Inflammatory macrophage treated with lipopolysaccharide for 1 hour (primary cell): ENCODE data around the gene KLHL11.
"Not testable (repeated sequence)": the region's sequence is repeated elsewhere in the genome, so short reads cannot be mapped to it uniquely, and the experiment has no call there.

Source experiments
- DNase-seq, 2 donors: peaks; one replicate each; pipeline ENCODE4 v3.0.0-alpha.2; 2020 to 2022

KLHL11 gene

GRCh38 chr17:41835800-41836549 is 29.2 kb downstream of the KLHL11 start, which contains the start of gene NT5C3B:
TSS of gene NT5C3B (minus strand) at chr17:41836232. CDS start at chr17:41836193, 39 bp downstream.
- DNase-seq = peak; percentile 6 to 9

DNA sequence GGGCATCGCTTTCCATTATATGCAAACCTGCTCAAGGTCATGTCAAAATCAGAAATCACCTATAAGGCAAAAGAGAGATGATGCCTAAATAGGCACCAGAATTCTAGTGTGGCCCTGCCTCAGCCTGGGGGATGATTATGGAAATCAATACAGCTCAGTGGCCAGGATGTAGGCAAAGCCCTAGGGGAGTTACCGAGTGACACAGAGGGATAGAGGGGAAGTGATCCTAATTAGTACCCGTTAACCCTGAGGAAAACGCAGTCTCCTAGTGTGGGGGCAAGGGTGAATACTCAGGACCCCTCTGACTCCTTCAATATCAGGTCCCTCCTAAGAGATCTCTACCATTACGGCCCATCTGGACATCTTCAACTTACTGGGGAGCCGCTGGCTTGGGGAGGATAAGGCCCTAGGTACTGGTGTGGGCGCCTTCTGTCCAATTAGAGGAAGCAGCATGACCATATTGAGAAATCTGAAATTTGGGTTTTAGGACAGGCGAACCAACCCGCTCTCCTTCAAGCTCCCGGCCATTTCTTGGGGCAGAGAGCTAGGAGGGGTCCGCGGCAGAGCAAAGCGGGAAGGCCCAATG is 29.9 kb downstream of the KLHL11 start:
- DNase-seq = peak; percentile 33 to 37

- DNase-seq = not testable (repeated sequence)
Measured at GRCh38 chr17:41829961-41830360, 35.3 kb downstream of the KLHL11 start.

- no peak for DNase-seq
Measured at GRCh38 chr17:41825175-41825845, 39.9 kb downstream of the KLHL11 start.

DNA sequence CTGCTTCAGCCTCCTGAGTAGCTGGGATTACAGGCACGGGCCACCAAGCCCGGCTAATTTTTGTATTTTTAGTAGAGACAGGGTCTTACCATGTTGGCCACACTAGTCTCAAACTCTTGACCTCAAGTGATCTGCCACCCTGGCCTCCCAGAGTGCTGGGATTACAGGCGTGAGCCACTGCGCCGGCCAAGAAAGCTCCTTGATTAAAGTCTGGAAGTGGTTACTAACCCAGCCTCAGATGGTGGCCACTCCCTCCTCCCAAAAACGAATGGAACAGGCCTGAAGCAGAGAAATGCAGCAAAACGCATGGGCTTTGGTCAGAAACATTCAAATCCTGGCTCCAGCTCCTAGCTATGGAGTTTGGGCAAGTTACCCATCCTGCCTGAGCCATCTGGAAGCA is 41.1 kb downstream of the KLHL11 start:
- no peak for DNase-seq

GRCh38 chr17:41823580-41823979 is 41.6 kb downstream of the KLHL11 start:
- no peak for DNase-seq

DNA sequence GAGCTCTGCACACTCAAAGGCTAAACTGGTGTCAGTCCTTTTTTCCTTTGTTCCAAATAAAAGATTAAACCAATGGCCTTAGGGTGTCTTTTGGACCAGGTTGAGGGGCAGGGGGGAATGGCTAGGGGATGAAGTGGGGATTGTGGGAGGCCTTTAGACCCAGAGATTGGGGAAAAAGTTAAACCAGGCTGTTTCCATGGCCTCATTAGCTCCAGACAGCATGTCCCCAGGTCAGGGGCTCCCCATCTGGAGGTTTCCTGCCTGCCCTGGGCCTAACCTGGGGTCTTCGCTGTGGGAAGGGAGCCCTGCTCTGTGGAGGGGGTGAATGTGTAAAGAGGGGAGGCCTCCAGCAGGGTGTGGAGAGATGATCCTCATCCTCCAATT is 42.1 kb downstream of the KLHL11 start:
- DNase-seq = no peak

- no peak for DNase-seq
Measured at GRCh38 chr17:41822216-41823140, 42.7 kb downstream of the KLHL11 start.

DNA sequence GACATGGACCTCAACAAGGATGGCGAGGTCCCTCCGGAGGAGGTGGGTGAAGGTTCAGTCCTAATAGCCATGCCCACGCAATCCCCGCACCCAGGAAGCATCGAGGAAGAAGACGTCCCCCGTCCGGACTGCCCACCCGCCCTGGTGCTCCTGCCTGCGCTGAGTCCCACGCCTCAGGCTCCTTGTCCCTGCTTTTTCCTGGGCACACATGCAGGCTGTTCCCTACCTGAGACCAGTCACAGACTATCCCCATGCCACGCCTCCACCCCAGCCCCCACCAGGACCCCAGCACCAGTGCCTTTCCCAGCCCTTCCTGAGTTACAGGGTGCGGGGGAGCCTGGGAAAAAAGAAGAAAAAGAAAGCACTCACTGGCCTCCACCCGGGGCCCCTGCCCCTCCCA is 43.4 kb downstream of the KLHL11 start:
- no peak for DNase-seq

DNA sequence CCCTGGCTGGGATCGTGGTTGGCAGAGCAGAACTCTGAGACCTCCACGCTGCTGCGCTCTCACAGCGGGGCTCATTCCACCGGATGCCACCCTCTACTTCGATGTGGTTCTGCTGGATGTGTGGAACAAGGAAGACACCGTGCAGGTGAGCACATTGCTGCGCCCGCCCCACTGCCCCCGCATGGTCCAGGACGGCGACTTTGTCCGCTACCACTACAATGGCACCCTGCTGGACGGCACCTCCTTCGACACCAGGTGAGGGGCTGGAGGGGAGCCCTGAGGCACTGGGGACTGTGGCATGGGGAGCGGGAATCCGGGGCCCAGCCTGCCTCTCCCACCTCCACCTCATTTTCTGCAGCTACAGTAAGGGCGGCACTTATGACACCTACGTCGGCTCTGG is 47.2 kb downstream of the KLHL11 start:
- no peak for DNase-seq

DNA sequence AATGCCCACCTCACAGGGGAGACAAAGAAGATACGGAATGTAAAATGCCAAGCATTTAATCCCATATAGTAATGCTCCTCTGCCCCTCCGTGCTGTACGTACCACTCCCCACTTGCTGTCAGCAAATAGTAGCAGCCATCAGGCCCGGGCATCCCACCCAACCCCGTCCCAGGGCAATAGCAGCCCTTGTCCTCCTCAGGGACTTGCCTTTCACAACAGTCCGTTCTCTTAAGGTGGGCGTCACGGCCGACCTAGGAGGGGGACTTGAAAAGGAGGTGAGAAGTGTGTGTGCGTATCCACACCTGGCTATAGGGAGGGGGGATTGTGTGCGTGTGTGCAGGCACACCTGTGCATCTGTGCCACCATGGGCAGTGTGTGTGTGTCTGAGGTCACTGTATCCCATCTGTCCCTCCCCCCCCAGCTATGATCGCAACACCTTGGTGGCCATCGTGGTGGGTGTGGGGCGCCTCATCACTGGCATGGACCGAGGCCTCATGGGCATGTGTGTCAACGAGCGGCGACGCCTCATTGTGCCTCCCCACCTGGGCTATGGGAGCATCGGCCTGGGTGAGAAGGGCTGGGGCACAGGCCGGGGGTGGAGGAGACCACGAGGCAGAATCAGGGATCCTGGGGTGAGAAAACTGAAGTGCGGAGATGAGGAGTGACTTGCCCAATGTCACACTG is 48.4 kb downstream of the KLHL11 start:
- no peak for DNase-seq

DNA sequence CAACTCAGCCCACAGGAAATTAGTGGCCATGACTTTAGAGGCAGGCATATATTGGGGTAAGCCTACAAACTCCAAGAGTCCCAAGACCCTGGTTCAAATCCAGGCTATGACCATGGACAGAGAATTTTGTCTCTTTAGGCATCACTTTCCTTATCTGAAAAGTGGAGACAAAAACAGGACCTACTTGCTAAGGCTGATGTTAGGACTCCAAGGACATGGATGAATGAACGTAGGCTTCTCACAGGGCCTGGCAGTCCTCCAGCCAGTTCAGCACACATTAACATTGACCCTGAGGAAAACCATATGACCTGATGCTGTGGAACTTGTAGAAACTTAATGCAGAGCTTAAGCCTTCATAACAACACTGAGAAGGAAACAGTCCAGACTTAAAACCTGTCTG is 51.0 kb downstream of the KLHL11 start:
- no peak for DNase-seq

DNA sequence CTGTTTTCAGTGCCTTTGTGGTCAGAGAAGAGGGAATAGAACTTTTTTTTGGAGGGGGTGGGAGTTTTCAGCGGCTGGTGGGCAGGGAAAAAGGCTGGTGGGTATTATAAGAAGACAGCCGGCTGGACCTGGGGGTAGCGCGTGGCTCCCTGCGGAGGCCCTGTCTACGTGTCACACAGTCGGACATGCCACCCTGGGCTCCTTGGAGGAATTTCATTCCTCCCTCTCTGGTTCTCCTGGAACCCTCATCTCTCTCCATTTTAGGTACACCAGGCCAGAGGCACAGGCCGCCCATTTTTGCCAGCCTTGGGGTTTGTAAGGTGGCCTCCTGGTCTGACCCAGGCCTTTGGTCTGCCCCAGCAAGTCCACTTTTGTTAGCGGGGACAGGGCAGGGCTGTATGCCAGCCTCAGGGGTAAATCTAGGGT is 51.5 kb downstream of the KLHL11 start:
- no peak for DNase-seq

DNA sequence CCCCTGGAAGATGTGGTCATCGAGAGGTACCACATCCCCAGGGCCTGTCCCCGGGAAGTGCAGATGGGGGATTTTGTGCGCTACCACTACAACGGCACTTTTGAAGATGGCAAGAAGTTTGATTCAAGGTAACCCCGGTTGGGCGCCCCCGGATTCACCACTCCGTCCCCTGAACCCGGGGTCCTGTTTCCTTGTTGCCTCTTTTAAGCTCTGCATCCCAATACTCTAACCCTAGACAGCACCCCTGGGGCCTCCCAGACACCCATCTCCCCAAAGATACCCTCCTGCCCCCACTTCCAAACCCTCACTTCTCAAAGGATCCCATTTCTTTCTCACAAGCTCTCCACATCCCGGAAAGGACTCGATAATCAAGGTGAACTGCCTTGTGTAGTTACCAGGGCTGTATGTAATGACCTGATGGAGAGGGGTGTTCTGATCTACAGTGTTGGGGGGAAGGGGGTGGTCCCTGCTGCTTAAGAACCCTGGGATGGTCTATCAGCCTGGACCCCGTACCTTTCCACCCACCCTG is 52.0 kb downstream of the KLHL11 start:
- DNase-seq = no peak

- DNase-seq = no peak
Measured at GRCh38 chr17:41812381-41813151, 52.7 kb downstream of the KLHL11 start, which contains the start of gene FKBP10. TSS of gene FKBP10 (plus strand) at chr17:41813004. CDS start at chr17:41813035, 31 bp downstream.

GRCh38 chr17:41811549-41812380 is 53.5 kb downstream of the KLHL11 start, which contains the start of gene P3H4:
TSS of gene P3H4 (minus strand) at chr17:41811949. CDS start at chr17:41811915, 34 bp downstream.
- DNase-seq = peak; percentile 48

DNA sequence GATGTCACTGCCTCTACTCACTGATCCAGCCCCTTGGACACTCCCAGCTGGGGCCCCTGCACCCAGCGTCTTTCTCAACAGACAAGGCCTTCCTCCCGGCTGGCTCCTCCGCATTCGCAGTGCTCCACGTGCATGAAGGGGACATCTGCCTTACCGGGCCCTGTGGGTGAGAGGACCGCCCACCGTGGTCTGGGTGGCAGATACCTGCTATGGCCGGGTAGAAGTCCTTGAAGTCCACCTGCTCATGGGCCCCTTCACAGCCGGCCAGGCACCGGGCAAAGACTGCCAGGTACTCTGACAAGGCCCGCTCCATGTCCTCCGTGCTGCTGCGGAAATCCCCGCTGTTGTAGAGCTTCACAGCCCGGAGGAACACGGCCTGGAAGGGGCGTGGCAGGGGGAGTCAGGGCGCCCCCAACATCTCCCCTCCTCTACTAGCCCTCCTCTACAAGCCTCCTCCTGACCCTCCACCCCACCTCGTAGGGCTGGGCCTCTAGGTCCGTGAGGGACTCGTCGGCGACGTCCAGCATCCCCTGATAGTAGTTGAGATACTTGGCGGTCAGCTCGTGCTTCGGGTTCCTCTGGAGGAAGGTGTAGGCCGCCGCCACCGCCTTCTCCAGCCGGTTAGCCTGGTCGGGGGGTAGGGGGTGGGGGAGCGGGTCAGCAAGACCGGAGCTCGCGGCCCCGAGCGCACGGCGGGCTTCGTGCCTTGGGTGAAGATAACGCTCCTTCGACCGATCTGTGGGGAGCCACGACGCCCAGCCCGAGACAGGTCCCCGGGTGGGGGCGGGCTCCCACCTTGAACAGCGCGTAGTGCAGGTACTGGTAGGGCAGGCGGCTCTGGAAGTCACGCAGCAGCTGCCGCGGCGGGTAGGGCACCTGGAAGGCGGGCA is 54.3 kb downstream of the KLHL11 start:
- DNase-seq = no peak

DNA sequence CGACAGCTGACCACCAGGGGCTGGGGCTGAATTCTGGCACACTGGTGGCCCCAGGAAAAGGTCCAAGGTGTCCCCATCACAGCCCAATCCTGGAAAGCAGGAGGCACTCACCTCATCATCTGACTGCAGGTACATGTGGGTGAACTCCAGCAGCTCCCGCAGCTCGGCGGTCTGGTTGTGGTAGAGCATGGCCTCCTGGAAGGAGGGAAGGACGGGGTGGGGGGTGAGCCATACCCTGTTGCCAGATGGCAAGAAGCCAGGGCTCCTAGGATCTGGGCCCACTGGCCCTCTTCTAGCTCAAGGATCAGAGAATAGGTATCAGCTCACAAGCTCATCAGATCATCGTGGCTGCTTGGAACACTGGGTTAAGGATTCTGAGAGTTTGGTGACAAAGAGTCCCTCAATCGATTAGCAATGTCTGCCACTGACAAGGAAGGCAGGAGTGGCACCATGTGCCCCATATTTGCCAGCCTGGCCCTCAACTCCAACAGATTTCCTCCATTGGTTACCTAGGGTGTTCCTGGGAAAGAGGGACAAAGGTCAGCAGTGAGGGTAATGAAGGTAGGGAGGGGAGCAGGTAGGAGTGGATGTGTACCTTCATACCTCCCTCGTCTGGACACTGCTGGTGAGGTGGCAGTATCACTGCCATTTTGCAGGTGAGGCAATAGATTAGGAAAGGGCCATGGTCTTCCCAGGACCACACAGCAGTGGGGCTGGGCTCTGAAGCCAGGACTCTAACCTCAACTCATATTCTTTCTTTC is 58.4 kb downstream of the KLHL11 start:
- no peak for DNase-seq
